Measurements from ENCODE around the gene ASB6. TPM values are rescaled to one million over a fixed set of nuclear protein-coding genes. Genes with fewer than 3 reads are reported as not detected.

ASB6 gene
- total RNA-seq, 1 donor from 2014 or later = 26.2 TPM

- peaks cover 4% of the 10 kb centered on the region for H3K36me3 Mint-ChIP-seq (ENCODE audit: low read depth, unreplicated experiment)
- H3K27ac Mint-ChIP-seq (ENCODE audit: unreplicated experiment) = no peak overlapping the region
- DNase-seq (ENCODE audit: low spot score) = no peak
- no peak overlapping the region for H3K4me3 Mint-ChIP-seq (ENCODE audit: unreplicated experiment)
- TF ChIP-seq CTCF (IDR thresholded peaks at IDR 0.05; ENCODE audit: unreplicated experiment) = no peak
- no peaks in the 10 kb centered on the region for H3K9me3 Mint-ChIP-seq (ENCODE audit: unreplicated experiment)
- H3K4me1 Mint-ChIP-seq (ENCODE audit: unreplicated experiment) = peaks cover 4% of the 10 kb centered on the region
- peaks cover 2% of the 10 kb centered on the region for H3K27me3 Mint-ChIP-seq (ENCODE audit: unreplicated experiment)
Observed at GRCh38 chr9:129674229-129674628, 32.3 kb upstream of the ASB6 start.

GRCh38 chr9:129673602-129674001, 31.7 kb upstream of the ASB6 start:
- H3K36me3 Mint-ChIP-seq (ENCODE audit: low read depth, unreplicated experiment) = peaks cover 4% of the 10 kb centered on the region
- no peak for TF ChIP-seq CTCF (IDR thresholded peaks at IDR 0.05; ENCODE audit: unreplicated experiment)
- H3K9me3 Mint-ChIP-seq (ENCODE audit: unreplicated experiment) = no peaks in the 10 kb centered on the region
- H3K27ac Mint-ChIP-seq (ENCODE audit: unreplicated experiment) = no peak overlapping the region
- H3K4me3 Mint-ChIP-seq (ENCODE audit: unreplicated experiment) = no peak overlapping the region
- peaks cover 4% of the 10 kb centered on the region for H3K4me1 Mint-ChIP-seq (ENCODE audit: unreplicated experiment)
- DNase-seq (ENCODE audit: low spot score) = no peak
- peaks cover 2% of the 10 kb centered on the region for H3K27me3 Mint-ChIP-seq (ENCODE audit: unreplicated experiment)

GRCh38 chr9:129672702-129673101, 30.8 kb upstream of the ASB6 start:
- peaks cover 4% of the 10 kb centered on the region for H3K36me3 Mint-ChIP-seq (ENCODE audit: low read depth, unreplicated experiment)
- H3K4me1 Mint-ChIP-seq (ENCODE audit: unreplicated experiment) = peaks cover 4% of the 10 kb centered on the region
- TF ChIP-seq CTCF (IDR thresholded peaks at IDR 0.05; ENCODE audit: unreplicated experiment) = no peak
- no peak overlapping the region for H3K4me3 Mint-ChIP-seq (ENCODE audit: unreplicated experiment)
- DNase-seq (ENCODE audit: low spot score) = no peak
- no peak overlapping the region for H3K27ac Mint-ChIP-seq (ENCODE audit: unreplicated experiment)
- H3K27me3 Mint-ChIP-seq (ENCODE audit: unreplicated experiment) = peaks cover 2% of the 10 kb centered on the region
- no peaks in the 10 kb centered on the region for H3K9me3 Mint-ChIP-seq (ENCODE audit: unreplicated experiment)

GRCh38 chr9:129671519-129671918, 29.6 kb upstream of the ASB6 start:
- no peak for TF ChIP-seq CTCF (IDR thresholded peaks at IDR 0.05; ENCODE audit: unreplicated experiment)
- peaks cover 4% of the 10 kb centered on the region for H3K36me3 Mint-ChIP-seq (ENCODE audit: low read depth, unreplicated experiment)
- H3K27me3 Mint-ChIP-seq (ENCODE audit: unreplicated experiment) = peaks cover 5% of the 10 kb centered on the region
- no peak for DNase-seq (ENCODE audit: low spot score)
- no peak overlapping the region for H3K4me3 Mint-ChIP-seq (ENCODE audit: unreplicated experiment)
- peaks cover 4% of the 10 kb centered on the region for H3K4me1 Mint-ChIP-seq (ENCODE audit: unreplicated experiment)
- H3K27ac Mint-ChIP-seq (ENCODE audit: unreplicated experiment) = no peak overlapping the region
- H3K9me3 Mint-ChIP-seq (ENCODE audit: unreplicated experiment) = no peaks in the 10 kb centered on the region

GRCh38 chr9:129671065-129671464, 29.1 kb upstream of the ASB6 start:
- DNase-seq (ENCODE audit: low spot score) = no peak
- no peaks in the 10 kb centered on the region for H3K9me3 Mint-ChIP-seq (ENCODE audit: unreplicated experiment)
- peaks cover 4% of the 10 kb centered on the region for H3K4me1 Mint-ChIP-seq (ENCODE audit: unreplicated experiment)
- H3K27me3 Mint-ChIP-seq (ENCODE audit: unreplicated experiment) = peaks cover 4% of the 10 kb centered on the region
- peaks cover 4% of the 10 kb centered on the region for H3K36me3 Mint-ChIP-seq (ENCODE audit: low read depth, unreplicated experiment)
- H3K27ac Mint-ChIP-seq (ENCODE audit: unreplicated experiment) = no peak overlapping the region
- no peak for TF ChIP-seq CTCF (IDR thresholded peaks at IDR 0.05; ENCODE audit: unreplicated experiment)
- H3K4me3 Mint-ChIP-seq (ENCODE audit: unreplicated experiment) = no peak overlapping the region

Data from endothelial cell (in vitro differentiated cells).